Hypothalamus (tissue), 51 donors: ENCODE data around the gene TMEM263.

Source experiments
- DNase-seq, 51 donors: peaks; one replicate each; lab custom pipeline; 2025; lab: John Stamatoyannopoulos, UW

TMEM263 gene

GRCh38 chr12:106945261-106945851 is 10.4 kb upstream of the TMEM263 start:
- DNase-seq, result no peak

GRCh38 chr12:106947461-106947860 is 8.2 kb upstream of the TMEM263 start:
- DNase-seq, result no peak

GRCh38 chr12:106950591-106950990 is 5.1 kb upstream of the TMEM263 start:
- DNase-seq, result no peak

GRCh38 chr12:106953352-106954250 is 2.1 kb upstream of the TMEM263 start:
- DNase-seq, result no peak

GRCh38 chr12:106954462-106955376 is 988 bp upstream of the TMEM263 start:
- DNase-seq, result peak in 29 of 51 donors; percentile 2 to 58 (median 28)

GRCh38 chr12:106956048-106956578 is 406 bp downstream of the TMEM263 start:
- peak in 41 of 51 donors; percentile 23 to 81 (median 53) for DNase-seq

- no peak for DNase-seq
Measured at GRCh38 chr12:106957583-106957982, 1.9 kb downstream of the TMEM263 start.

GRCh38 chr12:106960443-106960842 is 4.7 kb downstream of the TMEM263 start:
- peak in 1 of 51 donors; percentile 4 for DNase-seq

GRCh38 chr12:106962286-106962685 is 6.6 kb downstream of the TMEM263 start:
- no peak for DNase-seq

GRCh38 chr12:106964526-106964925 is 8.8 kb downstream of the TMEM263 start:
- DNase-seq, result no peak

GRCh38 chr12:106971065-106971464 is 15.4 kb downstream of the TMEM263 start:
- DNase-seq, result no peak

- no peak for DNase-seq
Measured at GRCh38 chr12:106973545-106973944, 17.8 kb downstream of the TMEM263 start.

- no peak for DNase-seq
Measured at GRCh38 chr12:106974511-106974910, 18.8 kb downstream of the TMEM263 start.

GRCh38 chr12:106975098-106975497 is 19.4 kb downstream of the TMEM263 start:
- no peak for DNase-seq

GRCh38 chr12:106975993-106976658 is 20.4 kb downstream of the TMEM263 start:
- no peak for DNase-seq

GRCh38 chr12:106976668-106977067 is 21.0 kb downstream of the TMEM263 start:
- DNase-seq, result no peak

GRCh38 chr12:106978035-106978800 is 22.5 kb downstream of the TMEM263 start:
- peak in 26 of 51 donors; percentile 4 to 57 (median 18) for DNase-seq

GRCh38 chr12:106980944-106981343 is 25.2 kb downstream of the TMEM263 start:
- no peak for DNase-seq

- no peak for DNase-seq
Measured at GRCh38 chr12:106981788-106982187, 26.1 kb downstream of the TMEM263 start.
